Astrocyte (in vitro differentiated cells and primary cell): ENCODE results near the gene GPATCH2. TPM values are rescaled to one million over a fixed set of nuclear protein-coding genes. Genes with fewer than 3 reads are reported as not detected.

Source experiments
- DNase-seq: peaks from one replicate; pipeline ENCODE4 v3.0.0-alpha.2; 2010; ENCODE audit warnings: low read depth
- FAIRE-seq: peaks from 2 replicates; lab custom pipeline; 2011; peaks lifted over from hg19 to GRCh38; lab: Jason Lieb, UNC
- H2AFZ ChIP-seq: 2 replicates; pipeline ENCODE4 v1.6.0; 2012; ENCODE audit warnings: low read depth, low read length, inconsistent platforms
- H3K27ac ChIP-seq: 2 replicates; pipeline ENCODE4 v1.5.1; 2011; ENCODE audit warnings: low read depth, low read length, inconsistent platforms
- H3K27me3 ChIP-seq: 2 replicates; pipeline ENCODE4 v1.6.0; 2011; ENCODE audit warnings: low read length, inconsistent platforms; ENCODE audit not compliant: insufficient read depth
- H3K36me3 ChIP-seq: 2 replicates; pipeline ENCODE4 v1.5.1; 2011; ENCODE audit warnings: low read length, inconsistent platforms; ENCODE audit not compliant: insufficient read depth
- H3K4me1 ChIP-seq: 2 replicates; pipeline ENCODE4 v1.5.1; 2011; ENCODE audit warnings: low read length, inconsistent platforms; ENCODE audit not compliant: insufficient read depth
- H3K4me2 ChIP-seq: 2 replicates; pipeline ENCODE4 v1.6.0; 2012; ENCODE audit warnings: low read length, inconsistent platforms
- H3K4me3 ChIP-seq: 2 replicates; pipeline ENCODE4 v1.5.1; 2011; ENCODE audit warnings: low read depth, mild to moderate bottlenecking, low read length, inconsistent platforms; ENCODE audit not compliant: insufficient read depth
- H3K79me2 ChIP-seq: 2 replicates; pipeline ENCODE4 v1.6.0; 2012; ENCODE audit warnings: mild to moderate bottlenecking, low read length, inconsistent platforms; ENCODE audit not compliant: insufficient read depth
- H3K9ac ChIP-seq: 2 replicates; pipeline ENCODE4 v1.6.0; 2012; ENCODE audit warnings: mild to moderate bottlenecking, low read length, inconsistent platforms
- H3K9me3 ChIP-seq: 2 replicates; pipeline ENCODE4 v1.5.1; 2012; ENCODE audit warnings: low read depth, mild to moderate bottlenecking, low read length, inconsistent platforms; ENCODE audit not compliant: insufficient read depth
- H4K20me1 ChIP-seq: 2 replicates; pipeline ENCODE4 v1.6.0; 2012; ENCODE audit warnings: low read length, inconsistent platforms; ENCODE audit not compliant: insufficient read depth
- H3K27ac Mint-ChIP-seq: one replicate; pipeline ENCODE4 v1.8.0; 2021; ENCODE audit warnings: mild to moderate bottlenecking, mixed read lengths; ENCODE audit not compliant: unreplicated experiment
- H3K27me3 Mint-ChIP-seq: one replicate; pipeline ENCODE4 v1.8.0; 2021; ENCODE audit warnings: low read depth, mixed read lengths; ENCODE audit not compliant: unreplicated experiment
- H3K36me3 Mint-ChIP-seq: one replicate; pipeline ENCODE4 v1.8.0; 2021; ENCODE audit warnings: low read depth, mixed read lengths; ENCODE audit not compliant: unreplicated experiment
- H3K4me1 Mint-ChIP-seq: one replicate; pipeline ENCODE4 v1.8.0; 2021; ENCODE audit warnings: low read depth, mixed read lengths; ENCODE audit not compliant: unreplicated experiment
- H3K4me3 Mint-ChIP-seq: one replicate; pipeline ENCODE4 v1.8.0; 2021; ENCODE audit warnings: mild to moderate bottlenecking, moderate library complexity, mixed read lengths; ENCODE audit not compliant: unreplicated experiment
- H3K9me3 Mint-ChIP-seq: one replicate; pipeline ENCODE4 v1.8.0; 2021; ENCODE audit warnings: mild to moderate bottlenecking, mixed read lengths; ENCODE audit not compliant: unreplicated experiment
- CTCF ChIP-seq: IDR thresholded peaks from 2 replicates; pipeline ENCODE4 v1.5.1; 2011; ENCODE audit warnings: low read depth, mild to moderate bottlenecking, inconsistent platforms, low read length, moderate library complexity; ENCODE audit not compliant: insufficient read depth
- EZH2 ChIP-seq: IDR thresholded peaks from 2 replicates; pipeline ENCODE4 v1.6.1; 2012; ENCODE audit warnings: mild to moderate bottlenecking, low read length, inconsistent platforms; ENCODE audit not compliant: insufficient read depth
- total RNA-seq: library from RNA; stranded (reverse); gene quantifications from 2 replicates; pipeline ENCODE4 v1.2.1, GENCODE V29; 2021

Gene GPATCH2
- total RNA-seq, 1 donor from 2014 or later, result 14.1 TPM

- TF ChIP-seq EZH2 (no peak), CTCF (no peak)
- Histone ChIP-seq H3K4me3 (no peak overlapping the region), H3K9ac (no peak overlapping the region), H2AFZ (no peak overlapping the region), H3K4me1 (no peaks in the 10 kb centered on the region), H3K4me2 (no peak overlapping the region), H3K27ac (no peak overlapping the region), H3K79me2 (no peaks in the 10 kb centered on the region), H3K27me3 (no peaks in the 10 kb centered on the region), H3K36me3 (no peaks in the 10 kb centered on the region), H3K9me3 (no peaks in the 10 kb centered on the region), H4K20me1 (no peaks in the 10 kb centered on the region)
- Mint-ChIP-seq H3K9me3 (no peaks in the 10 kb centered on the region), H3K36me3 (no peaks in the 10 kb centered on the region), H3K4me1 (no peaks in the 10 kb centered on the region), H3K4me3 (no peak overlapping the region), H3K27me3 (peaks cover 1% of the 10 kb centered on the region), H3K27ac (no peak overlapping the region)
- FAIRE-seq (no peak), DNase-seq (no peak)
These were observed 212.4 kb downstream of the GPATCH2 start for GRCh38 chr1:217418269-217419193.

GRCh38 chr1:217417363-217417762, 213.5 kb downstream of the GPATCH2 start:
- no peak overlapping the region for H3K27ac Mint-ChIP-seq
- Histone ChIP-seq H4K20me1 (no peaks in the 10 kb centered on the region), H3K79me2 (no peaks in the 10 kb centered on the region), H3K27ac (no peak overlapping the region), H3K9me3 (no peaks in the 10 kb centered on the region), H2AFZ (no peak overlapping the region), H3K36me3 (no peaks in the 10 kb centered on the region), H3K4me2 (no peak overlapping the region), H3K27me3 (no peaks in the 10 kb centered on the region), H3K9ac (no peak overlapping the region), H3K4me3 (no peak overlapping the region), H3K4me1 (no peaks in the 10 kb centered on the region)
- no peak for TF ChIP-seq CTCF
- no peak for TF ChIP-seq EZH2
- H3K9me3 Mint-ChIP-seq, result no peaks in the 10 kb centered on the region
- no peaks in the 10 kb centered on the region for H3K4me1 Mint-ChIP-seq
- no peak overlapping the region for H3K4me3 Mint-ChIP-seq
- no peaks in the 10 kb centered on the region for H3K27me3 Mint-ChIP-seq
- FAIRE-seq (no peak), DNase-seq (no peak)
- no peaks in the 10 kb centered on the region for H3K36me3 Mint-ChIP-seq

- Mint-ChIP-seq H3K4me3 (no peak overlapping the region), H3K4me1 (peaks cover 9% of the 10 kb centered on the region), H3K27me3 (no peaks in the 10 kb centered on the region), H3K36me3 (no peaks in the 10 kb centered on the region), H3K27ac (no peak overlapping the region), H3K9me3 (peaks cover under 1% of the 10 kb centered on the region)
- Histone ChIP-seq H3K4me2 (no peak overlapping the region), H3K27me3 (no peaks in the 10 kb centered on the region), H3K4me1 (no peaks in the 10 kb centered on the region), H3K9ac (no peak overlapping the region), H3K36me3 (no peaks in the 10 kb centered on the region), H2AFZ (no peak overlapping the region), H4K20me1 (no peaks in the 10 kb centered on the region), H3K27ac (no peak overlapping the region), H3K79me2 (no peaks in the 10 kb centered on the region), H3K4me3 (no peak overlapping the region), H3K9me3 (no peaks in the 10 kb centered on the region)
- TF ChIP-seq EZH2 (no peak), CTCF (no peak)
- FAIRE-seq (no peak), DNase-seq (no peak)
These were observed 223.3 kb downstream of the GPATCH2 start for GRCh38 chr1:217407534-217408001.
